Dermis microvascular lymphatic vessel endothelial cell (primary cell): ENCODE data around the gene UNC80. TPM values are rescaled to one million over a fixed set of nuclear protein-coding genes. Genes with fewer than 3 reads are reported as not detected.

Experiments used
- DNase-seq, 2 donors: peaks; one replicate each; pipeline versions ENCODE4 v3.0.0 to v3.0.0-alpha.2; 2010; ENCODE audit warnings: low read depth in 2 of 2
- total RNA-seq: library from RNA; depleted of rRNA; stranded (reverse); fragments of >200 nt; gene quantifications from 2 replicates; pipeline ENCODE4 v1.2.1, GENCODE V29; 2014

The UNC80 gene
- total RNA-seq, 1 donor from 2014 or later = 0.39 TPM

DNA sequence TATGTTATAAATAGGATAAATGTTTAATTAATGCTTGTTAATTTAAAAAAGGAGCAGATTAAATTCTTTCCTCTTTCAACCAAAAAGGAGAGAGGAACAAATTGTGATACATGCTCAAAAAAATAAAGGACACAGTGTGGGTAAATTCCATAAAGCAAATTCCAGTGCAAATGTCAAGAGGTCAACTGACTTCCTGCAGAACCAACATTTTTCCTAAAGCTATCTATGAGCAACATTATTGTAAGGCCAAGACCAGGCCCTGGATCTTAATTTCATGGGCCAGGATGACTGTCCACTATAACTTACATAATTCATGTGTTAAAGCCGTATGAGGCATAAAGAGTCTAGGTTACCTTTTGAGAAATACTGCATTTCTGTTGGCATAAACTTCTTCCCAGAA lies 136.9 kb downstream of the UNC80 start:
- peak; percentile 33 to 49 for DNase-seq

DNA sequence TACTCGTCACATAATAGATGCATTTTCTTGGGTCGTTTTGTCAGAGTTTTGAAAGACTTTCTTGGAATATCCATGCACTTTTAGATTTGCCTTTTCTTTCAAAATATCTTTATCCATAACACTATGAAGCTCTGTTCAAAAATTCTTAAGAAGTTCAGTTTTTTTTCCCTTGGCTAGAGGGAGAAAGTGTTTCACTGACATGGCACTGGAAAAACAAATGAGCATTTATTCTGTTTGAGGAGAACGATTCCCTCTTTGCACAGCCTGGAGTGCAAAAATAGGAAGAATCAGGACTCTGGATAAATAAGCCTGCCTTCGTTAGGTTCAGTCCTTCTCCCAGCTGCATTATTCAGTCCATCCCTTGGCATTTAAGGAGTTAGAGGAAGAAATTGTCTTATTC lies 139.9 kb downstream of the UNC80 start:
- no peak for DNase-seq

DNA sequence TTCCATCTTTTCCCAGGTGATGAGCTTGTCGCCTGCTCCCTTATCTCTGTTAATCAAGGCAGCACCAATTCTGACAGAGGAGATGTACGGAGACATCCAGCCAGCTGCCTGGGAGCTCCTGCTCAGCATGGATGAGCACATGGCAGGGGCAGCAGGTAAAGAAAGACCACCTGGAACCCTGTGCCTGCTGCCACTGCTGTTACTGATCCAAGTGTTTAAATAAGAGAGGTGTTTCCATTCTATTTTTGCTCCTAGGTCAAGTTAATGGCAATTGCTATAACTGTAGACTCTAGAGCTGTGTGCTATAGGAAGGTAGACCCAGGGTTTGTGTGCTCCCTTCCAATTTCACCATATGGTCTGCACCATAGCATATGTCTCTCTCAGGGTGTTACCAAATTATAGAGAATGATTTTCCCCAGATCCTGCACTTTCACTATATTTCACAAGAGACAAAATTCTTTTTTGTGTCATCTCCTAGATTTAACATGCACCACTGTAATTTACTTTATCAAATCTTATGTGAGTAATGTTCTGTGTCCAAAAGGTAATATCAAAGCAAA lies 142.2 kb downstream of the UNC80 start:
- DNase-seq = no peak

DNA sequence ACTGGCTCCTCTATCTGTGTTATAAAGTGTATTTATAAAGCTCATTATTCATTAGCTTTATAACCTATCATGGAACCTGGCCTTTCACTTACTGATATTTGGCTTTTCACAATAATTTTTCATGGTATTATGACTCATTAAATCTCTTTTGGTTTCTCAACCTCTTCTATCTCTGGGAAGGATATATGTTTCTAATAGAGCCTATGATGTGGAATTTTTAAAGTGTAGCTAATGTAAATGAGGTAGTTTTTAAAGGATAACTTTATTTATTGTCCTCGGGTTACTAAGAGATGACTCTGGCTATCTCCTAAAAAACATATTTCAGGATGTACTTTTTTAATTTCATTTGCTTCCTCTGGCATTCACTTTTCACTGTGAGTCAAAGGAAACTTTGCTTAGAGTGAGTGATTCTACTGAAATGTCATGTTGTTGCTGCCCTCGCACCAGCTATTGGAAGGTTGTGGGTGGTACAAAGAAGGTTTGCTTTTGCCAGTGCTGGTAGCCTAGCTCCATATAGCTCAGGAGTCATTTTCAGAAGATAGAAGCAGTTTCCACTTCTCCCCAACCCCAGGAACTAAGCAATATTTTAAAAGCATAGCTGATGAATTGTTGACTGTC lies 145.6 kb downstream of the UNC80 start:
- DNase-seq = peak; percentile 55 to 69

DNA sequence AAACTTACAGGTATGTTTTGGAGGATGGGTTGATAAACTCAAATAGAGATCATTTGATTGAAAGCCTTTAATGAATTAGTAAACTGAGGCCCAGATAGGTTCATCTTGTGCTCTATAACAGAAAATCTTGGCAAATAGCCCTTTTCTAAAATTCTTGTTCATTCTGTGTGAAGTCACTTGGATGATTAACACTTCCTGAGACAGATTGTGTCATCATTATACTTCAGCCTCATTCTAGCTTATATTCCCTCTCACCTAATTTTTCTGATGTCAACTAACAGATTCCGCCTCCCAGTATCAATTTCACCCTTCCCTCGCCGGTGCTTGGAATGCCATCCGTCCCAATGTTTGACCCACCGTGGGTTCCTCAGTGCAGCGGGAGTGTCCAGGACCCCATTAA lies 146.6 kb downstream of the UNC80 start:
- peak in 1 of 2 donors; percentile 52 for DNase-seq

DNA sequence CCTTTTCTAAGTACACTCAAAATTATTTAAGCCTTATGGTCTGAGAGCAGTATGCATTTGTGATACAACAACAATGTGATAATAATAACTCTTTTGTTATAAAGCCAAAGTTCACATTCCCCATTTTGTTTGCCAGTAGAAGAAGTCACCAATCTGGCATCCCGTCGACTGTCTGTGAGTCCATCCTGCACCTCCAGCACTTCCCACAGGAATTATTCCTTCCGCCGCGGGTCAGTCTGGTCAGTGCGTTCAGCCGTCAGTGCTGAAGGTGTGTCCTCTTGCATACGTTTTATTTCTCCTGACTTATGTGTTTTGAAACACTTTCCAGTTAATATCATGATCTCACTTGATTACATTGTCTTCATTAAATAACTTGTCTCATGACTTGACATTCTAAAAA lies 150.5 kb downstream of the UNC80 start:
- DNase-seq = peak; percentile 88 to 93

DNA sequence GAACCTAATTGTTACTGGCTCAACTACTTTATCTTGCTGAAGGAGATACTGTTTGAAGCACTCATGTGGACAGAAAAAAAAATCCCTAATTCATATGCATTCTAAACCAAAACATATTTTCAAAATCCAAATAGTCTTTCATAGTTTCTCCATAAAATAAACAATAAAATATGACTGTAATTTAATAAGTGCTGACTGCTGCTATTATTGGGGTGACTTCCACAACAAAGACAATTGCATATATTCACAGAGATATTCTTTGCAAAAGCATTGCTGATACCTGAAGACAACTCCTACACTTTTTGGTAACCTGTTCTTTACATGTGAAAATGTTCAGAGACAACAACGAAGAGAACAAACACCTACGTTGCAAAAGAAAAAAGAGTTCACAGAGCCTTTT lies 157.7 kb downstream of the UNC80 start:
- no peak for DNase-seq

DNA sequence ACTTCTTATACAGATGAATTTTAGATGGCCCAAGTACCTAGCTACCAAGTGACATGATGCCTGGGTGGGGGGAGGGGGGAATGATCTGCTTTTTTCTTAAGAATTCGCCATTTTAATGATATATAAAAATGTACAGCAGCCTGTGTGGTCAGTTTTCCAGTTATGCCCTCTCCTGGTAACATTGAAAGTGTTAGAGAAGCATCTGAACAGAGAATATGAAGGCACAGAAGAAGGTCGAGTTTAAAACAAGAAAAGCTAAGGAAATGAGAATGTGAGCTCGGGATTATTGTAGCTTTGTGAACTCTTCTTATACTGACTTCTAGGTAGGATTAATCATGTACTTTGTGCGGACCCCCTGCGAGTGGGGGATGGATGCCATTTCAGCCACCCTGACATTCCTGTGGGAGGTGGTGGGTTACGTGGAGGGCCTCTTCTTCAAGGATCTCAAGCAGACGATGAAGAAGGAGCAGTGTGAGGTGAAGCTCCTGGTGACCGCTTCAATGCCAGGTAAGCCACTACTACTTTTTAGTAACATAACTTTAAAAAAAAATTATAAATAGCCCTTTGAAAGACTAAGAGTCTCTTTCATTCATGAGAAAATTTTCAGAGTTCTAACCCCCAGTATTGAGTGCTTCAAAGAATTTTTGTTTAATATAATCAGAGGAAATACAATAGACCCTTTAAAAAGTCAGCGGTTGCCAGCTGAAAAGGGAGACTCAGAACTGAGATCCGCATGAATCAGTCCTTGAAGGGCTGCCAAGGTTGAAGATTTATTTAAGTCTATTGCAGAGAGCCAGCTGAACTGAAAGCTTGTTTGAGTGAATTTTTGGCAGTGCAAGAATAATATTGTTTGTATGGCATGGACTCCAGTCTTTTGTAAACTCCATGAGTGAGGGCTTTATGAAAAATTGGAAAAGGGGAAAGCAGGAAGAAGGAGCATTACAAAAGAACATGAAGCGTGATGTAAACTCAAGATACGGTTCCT lies 162.2 kb downstream of the UNC80 start:
- peak in 1 of 2 donors; percentile 62 for DNase-seq

DNA sequence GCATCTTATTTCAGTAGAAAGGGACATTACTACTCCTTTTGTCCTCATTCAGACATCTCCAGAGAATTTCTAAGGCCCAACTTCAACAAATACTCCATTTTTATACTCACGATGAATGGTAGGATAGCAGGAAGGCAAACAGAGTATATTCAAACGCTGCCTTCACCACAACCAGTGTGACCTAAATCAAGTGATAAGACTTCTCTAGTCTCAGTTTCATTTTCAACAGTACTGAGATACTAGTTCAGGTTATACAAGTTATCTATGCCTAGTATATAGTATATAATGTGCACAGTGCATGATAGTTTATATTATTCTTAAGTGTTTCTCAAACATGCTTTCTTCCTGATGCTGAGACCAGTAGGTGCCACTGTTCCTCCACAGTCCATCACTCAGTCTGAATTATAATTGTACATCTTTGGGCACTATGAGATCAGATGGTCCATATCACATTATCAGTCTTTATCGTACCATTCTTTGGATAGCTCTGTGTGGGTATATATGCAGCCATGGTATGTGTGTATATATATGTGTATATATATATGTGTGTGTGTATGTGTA lies 164.6 kb downstream of the UNC80 start:
- peak in 1 of 2 donors; percentile 38 for DNase-seq

DNA sequence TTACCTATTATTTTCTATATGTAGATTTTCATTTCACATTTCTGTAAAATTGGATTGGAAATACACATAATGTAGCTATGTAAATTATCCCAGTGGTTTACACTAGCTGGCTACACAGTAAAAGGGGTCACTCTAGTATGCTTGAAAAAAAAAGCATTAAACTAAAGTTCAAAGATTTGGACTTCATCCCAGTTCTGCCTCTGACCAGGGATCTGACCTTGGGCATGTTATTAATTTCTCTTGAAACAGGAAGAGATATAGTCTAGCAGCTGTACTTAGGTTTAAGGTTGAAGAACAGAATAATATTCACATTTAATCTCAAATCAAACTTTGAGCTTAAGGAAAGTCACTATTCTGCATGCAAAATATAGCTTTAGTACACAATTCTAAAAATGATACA lies 166.3 kb downstream of the UNC80 start:
- peak in 1 of 2 donors; percentile 53 for DNase-seq

DNA sequence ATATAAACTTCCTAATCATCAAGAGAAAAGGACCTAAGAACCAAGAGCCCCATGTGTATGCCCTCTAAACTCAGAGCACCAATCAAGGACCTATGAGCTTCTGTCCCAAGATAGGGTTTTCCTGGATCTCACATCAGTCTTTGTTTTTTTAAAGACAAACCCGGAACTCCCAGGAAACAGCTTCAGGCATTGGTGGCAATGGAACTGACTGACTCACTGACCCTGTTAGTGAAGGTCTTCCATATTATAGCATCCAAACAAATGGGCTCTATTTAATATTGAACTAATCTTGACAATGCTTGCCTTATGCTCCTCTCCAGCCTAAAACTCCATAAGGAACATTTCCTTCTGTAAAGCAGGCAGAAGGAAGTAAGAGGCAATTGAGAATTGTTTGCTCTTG lies 167.3 kb downstream of the UNC80 start:
- DNase-seq = no peak

DNA sequence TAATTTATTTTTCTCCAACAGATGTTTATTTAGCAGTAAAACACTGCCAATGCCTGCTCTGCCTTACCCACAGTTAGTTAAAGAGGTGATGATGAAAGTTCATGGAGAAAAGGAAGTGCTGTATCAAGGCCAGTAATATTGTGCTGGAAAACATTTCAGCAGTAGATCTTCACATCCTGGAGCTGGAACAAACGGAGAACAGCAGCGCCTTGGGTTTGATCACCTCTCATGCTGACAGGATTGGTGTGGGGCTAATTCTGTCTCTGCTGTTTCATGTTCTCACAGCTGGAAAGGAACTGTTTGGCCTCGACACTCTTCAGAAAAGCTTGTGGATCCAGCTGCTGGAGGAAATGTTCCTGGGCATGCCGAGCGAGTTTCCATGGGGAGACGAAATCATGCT lies 169.3 kb downstream of the UNC80 start:
- DNase-seq = peak in 1 of 2 donors; percentile 40

DNA sequence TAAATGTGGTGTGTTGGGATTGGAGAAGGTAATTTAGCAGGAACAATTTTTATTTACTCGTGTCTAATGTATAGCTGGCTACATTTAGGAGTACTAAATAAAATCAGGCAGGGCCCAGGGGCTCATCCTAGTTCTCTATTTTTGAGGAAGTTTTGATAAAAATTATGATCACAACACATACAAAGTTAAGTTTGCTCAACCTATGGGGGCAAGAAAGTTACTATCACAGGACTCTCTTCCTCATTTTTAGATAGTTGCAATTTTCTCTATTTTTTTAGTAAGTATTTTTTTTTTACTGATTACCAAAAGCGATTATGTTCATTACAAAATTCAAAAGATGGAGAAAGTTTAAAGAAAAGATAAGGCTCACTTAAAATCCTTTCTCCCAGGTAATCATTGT lies 170.8 kb downstream of the UNC80 start:
- no peak for DNase-seq

DNA sequence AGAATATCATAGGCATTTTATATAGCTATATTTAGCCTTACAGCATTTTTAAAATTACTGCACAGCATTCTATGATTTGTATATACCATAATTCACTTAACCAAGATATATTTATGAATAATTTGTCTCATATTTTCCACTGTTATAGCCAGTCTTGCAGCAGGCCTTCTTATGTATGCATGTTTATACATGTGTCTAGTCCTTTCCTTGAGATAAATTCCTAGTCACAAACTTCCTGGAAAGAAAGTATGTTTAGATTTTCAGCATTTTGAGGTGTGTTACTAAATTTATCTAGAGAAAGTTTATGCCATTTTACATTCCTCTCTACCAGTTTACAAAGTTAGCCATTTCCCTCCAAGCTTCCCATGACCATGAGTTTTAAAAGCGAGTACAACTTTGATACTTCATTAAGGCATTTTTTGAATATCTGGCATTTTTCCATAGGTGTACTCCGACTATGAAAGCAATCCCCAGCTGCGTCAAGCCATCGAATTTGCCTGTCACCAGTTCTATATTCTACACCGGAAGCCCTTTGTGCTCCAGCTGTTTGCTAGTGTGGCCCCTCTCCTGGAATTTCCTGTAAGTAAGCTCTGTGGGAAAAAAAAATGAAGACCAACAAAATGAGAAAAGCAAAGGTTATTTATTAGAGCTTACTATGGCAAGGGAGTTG lies 171.4 kb downstream of the UNC80 start:
- DNase-seq = peak; percentile 75 to 81

DNA sequence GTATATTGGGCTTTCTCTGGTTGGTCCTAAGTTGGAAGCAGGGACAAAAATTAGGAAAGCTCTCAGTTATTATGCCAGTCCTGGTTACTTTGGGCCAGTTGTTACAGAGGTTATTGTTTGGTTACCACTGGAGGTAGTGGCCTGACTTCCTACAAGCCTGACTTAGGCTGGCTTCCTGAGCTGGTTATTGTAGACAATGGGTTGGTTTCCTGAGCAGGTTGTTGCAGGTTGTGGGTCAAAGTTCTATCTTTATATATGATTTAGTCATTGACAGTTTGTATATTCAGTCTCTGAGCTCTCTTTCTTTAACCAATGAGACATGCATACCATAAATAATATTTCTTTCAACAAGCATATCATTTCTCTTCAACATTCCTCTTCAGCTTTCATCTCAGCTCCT lies 172.1 kb downstream of the UNC80 start:
- DNase-seq = peak in 1 of 2 donors; percentile 76

DNA sequence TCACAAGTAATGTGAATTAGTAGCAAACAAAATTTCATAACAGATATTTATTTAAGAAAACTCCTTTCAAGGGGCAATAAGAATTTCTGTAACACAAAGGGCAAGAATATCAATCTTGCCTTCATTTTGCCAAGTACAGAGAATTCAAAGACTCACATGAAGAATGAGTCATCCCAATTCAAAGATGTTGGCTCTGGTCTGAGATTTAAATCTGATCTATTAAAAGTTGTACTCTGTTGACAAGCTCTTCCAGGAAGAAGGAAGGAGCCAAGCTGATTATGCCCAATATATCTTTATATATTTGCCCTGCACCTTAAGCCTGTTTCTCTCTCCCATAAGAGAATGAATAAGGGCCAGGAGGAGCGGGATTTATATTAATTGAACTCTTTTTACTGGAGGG lies 174.9 kb downstream of the UNC80 start:
- DNase-seq = peak in 1 of 2 donors; percentile 6

DNA sequence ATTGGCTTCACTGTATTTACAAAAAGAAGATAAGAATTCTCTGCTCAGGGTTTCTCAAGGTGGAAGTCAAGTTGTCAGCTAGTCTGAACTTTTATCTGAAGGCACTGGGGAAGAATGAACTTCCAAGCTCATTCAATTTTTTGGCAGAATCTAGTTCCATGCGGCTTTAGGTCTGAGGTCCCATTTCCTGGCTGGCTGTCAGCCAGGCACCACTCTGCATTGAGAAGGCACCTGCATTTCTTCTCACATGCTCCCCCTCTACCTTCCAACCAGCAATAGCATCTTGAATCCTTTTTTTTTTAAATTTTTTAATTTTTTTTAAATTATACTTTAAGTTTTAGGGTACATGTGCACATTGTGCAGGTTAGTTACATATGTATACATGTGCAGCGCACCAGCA lies 184.6 kb downstream of the UNC80 start:
- peak in 1 of 2 donors; percentile 5 for DNase-seq

DNA sequence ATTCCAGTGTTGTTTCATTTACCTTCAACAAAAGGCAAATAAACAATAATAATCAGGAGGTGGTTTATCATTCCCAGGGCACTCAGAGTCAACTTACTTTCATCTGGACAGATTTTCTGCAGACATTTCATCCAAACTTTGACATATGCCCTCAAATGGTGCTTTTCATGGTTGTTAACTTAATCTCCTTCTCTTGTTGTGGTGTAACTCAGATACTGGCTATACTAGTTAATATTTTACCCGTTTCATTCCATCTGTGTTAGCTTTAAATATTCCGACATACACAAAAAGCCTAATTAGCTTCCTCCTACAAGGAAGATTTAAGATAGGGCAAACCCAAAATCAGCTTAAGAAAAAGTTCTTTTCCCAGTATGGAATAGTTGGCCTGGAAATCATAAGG lies 186.4 kb downstream of the UNC80 start:
- DNase-seq = no peak

DNA sequence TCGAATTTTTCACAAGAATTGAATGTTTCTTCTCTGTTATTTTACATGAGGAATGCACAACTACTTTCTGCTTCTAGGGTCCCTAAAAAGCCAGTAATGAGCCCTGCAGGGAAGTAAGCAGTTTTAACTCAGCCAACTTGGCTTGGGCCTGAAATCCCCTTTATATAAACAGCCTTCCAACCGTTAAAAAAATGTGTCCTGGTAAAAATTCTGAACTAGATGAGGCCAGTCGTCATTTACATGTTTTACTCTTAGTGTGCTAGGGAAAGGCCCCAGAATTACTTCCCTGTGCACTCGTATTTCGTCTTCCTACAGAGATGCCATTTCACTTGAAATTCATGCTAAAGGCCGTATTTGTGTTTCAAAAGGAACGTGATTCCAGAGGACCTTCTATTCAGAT lies 188.4 kb downstream of the UNC80 start:
- no peak for DNase-seq

DNA sequence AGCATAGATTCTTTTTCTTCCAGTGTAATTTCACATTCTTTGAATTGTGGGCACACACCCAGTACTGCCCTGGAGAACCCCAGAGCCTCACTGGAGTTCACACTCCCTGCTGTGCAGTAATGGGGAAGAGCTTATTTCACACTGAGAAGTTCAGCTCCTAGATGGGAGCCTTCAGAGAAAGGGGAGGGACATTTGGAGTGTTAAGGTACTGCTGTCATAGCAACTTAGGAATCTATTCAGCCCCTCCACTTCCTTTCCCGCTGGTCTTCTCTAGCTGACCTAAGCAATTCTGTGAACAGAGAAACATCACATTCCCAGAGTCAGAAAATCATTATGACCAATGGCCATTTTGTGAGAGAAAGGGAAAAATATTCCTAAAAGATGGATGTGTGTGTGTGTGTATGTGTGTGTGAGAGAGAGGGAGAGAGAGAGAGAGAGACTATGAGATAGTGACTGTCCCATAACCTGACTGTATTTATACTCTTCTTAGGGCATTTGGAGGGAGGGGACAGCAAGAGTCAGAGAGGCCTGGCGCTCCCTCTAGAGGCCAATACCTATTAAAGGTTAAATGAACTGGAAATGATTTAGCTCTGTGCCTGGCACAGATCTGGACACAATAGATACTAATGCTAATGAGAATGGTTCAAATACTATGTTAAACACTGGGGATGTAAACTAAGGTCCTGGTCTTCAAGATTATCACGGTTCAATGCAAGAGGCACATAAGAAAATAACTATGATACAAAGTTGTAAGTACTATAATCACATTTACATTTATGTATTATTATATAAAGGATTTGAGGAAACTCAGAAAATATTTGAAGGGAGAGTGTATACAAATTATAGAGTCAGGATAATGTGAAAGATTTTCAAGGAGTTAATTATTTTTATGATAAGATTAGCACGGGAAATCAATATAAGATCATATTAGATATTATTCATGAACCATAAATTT lies 189.3 kb downstream of the UNC80 start:
- peak; percentile 65 to 74 for DNase-seq
